Suppressor macrophage treated with lipopolysaccharide for 4 hours (primary cell): ENCODE measurements around the gene C1orf226.

ENCODE experiments used
- DNase-seq: peaks from one replicate; pipeline ENCODE4 v3.0.0-alpha.2; 2020

The C1orf226 gene

GRCh38 chr1:162366671-162367070 lies 14.9 kb upstream of the C1orf226 start:
- DNase-seq = no peak

DNA sequence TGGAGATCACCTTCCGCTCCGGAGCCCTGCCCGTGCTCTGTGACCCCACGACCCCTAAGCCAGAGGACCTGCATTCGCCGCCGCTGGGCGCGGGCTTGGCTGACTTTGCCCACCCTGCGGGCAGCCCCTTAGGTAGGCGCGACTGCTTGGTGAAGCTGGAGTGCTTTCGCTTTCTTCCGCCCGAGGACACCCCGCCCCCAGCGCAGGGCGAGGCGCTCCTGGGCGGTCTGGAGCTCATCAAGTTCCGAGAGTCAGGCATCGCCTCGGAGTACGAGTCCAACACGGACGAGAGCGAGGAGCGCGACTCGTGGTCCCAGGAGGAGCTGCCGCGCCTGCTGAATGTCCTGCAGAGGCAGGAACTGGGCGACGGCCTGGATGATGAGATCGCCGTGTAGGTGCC lies 14.5 kb upstream of the C1orf226 start:
- DNase-seq = no peak

- no peak for DNase-seq
These were observed 13.8 kb upstream of the C1orf226 start for GRCh38 chr1:162367772-162368171.

DNA sequence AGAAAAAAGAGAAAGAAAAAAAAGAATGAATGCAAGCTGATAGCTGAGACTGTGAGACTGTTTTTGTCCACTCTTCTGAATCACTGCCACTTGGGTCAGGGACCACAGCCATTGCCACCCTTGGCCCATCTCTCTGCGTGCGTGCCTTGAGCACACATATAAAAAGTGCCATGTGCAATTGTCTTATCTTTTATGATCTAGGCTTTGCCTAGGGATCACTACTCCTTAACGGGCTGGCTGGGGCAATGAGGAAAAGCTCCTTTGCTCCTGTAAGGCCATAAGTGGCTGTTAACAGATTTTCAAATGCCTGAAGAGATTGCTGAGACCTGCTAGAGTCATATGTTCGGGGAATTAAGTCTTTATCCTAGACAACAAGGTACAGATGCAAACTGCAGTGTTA lies 13.1 kb upstream of the C1orf226 start:
- DNase-seq = no peak

GRCh38 chr1:162369571-162369970 lies 12.0 kb upstream of the C1orf226 start:
- no peak for DNase-seq

GRCh38 chr1:162370161-162370560 lies 11.4 kb upstream of the C1orf226 start:
- DNase-seq = no peak

- DNase-seq = no peak
These were observed 10.8 kb upstream of the C1orf226 start for GRCh38 chr1:162370721-162371120.

DNA sequence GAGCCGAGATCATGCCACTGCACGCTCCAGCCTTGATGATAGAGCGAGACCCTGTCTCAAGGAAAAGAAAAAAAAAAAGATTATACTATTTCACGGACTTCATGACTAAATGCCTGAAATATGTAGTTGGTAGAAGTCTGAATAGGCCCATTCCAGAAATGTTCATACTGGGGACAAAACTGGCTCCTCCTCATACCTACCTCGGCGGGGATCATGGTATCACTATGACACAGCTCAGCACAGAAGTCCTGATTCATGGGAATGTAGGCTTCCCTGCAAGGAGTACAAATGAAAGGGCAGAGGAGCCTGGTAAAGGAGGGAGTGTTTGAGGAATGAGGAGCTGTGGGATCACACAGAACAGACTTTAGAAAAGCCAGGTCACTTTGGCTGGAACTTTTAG lies 9.9 kb upstream of the C1orf226 start:
- DNase-seq = no peak

DNA sequence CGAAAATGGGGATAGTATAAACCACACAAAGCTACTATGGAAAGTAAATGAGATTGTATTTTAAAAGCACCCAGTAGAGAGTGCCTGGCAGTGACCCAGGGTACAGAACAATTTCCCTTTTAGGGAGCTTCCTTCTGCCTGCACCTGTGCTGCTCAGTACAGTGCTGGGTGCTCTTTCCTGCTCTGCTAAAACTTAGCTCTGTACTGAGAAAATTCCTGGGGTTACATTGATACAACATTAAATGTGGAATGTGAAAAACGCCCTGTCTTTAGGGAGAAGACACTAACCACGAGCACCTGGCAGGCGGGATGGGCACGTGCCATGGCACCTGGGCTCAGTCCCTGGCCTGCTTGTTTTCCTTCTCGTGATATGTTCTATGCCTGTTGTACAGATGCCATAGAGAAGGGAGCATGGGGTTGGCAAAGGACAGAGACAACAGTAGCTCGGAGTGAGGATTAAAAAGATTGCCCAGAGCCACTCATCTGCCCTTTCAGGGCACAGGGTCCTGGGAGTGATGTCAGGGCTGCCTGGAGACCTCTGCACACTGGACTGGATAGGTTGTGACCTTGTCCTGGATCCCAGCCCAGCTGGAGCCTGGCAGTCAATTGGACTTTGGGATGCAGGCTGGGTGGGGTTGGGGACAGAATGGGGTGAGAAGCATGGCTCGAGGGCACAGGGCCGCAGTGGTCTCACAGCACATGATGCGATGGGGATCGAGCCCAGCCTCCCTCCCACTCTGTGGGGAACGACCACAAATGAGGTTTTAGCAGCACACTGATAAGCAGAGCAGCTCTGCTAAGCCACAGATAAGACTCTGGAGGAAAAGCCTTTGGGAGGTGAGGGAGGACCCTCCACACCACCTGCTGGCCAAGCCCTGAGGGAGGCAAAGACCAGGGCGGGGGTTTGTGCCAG lies 9.1 kb upstream of the C1orf226 start:
- no peak for DNase-seq

- no peak for DNase-seq
These were observed 8.5 kb upstream of the C1orf226 start for GRCh38 chr1:162373072-162373427.

DNA sequence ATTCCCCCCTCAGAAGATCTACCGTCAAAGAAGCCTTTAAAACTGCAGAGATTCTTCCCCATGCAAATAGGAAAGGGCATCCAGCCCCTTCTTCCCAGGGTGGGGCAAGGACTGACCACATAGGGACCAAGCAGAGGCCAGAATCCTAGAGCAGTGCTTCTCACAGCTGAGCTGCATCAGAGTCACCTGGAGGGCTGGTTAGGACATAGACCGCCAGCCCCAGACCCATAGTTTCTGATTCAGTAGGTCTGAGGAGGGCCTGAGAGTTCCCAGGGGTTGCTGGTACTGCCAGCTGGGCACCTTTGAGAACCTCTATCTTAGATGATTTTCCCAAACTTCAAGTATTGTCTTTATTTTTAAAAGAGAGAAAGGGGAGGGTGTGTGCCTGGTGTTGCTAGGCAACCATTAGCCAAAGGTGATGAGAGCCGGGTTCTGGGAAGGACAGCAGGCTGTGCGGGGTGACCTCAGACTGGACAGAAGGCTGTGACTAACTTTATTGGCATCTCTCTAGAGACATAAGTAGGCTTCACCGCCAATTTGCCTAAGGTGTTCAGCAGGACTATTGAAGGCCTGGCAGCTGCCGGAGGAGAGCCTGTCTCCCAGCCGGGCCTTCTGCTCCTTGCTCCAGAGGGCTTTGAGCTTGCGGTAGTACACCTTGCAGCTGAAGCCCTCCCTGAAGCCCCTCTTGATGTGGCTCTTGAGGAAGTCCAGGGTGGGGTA lies 7.8 kb upstream of the C1orf226 start:
- no peak for DNase-seq

DNA sequence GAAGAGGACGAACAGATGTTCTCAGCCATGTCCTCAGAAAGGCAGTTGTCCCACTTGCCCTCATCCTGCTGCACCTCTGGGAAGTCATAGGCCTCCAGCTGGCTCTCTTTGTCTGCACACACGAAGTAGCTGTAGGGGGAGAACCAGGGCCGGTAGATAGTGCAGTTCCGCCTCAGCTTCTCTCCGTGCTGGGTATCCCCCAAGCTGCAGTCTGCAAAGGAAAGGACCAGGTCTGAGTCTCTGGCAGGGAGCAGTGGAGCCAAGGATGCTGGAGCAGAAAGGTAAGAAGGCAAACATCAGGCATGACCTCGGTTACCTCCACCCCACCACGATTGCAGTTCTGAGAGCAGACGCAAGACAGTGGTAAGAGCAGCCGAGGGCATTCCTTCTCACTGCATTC lies 7.1 kb upstream of the C1orf226 start:
- DNase-seq = no peak

DNA sequence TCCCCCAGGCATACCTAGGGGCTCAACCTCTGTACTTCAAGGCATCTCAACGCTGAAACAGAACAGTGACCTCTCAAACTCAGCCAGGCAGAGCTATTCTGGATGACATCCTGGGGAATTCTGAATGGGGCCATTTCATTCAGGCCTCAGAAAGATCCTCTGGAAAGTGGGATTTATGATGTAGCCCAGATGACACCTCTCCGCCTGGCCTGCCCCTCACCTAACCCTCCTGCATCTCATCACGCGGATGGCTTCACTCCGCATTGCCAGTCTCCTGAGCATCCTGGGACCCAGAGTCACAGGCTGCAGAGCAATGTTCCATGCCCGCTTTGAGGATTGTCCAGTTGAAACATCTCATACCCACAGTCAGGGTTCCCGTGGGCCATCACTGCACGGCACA lies 6.1 kb upstream of the C1orf226 start:
- DNase-seq = no peak

- DNase-seq = no peak
These were observed 4.8 kb upstream of the C1orf226 start, which contains the start of gene SPATA46 for GRCh38 chr1:162376691-162377090. Gene SPATA46 (minus strand): TSS chr1:162376854. CDS start chr1:162376790, 64 bp downstream.

DNA sequence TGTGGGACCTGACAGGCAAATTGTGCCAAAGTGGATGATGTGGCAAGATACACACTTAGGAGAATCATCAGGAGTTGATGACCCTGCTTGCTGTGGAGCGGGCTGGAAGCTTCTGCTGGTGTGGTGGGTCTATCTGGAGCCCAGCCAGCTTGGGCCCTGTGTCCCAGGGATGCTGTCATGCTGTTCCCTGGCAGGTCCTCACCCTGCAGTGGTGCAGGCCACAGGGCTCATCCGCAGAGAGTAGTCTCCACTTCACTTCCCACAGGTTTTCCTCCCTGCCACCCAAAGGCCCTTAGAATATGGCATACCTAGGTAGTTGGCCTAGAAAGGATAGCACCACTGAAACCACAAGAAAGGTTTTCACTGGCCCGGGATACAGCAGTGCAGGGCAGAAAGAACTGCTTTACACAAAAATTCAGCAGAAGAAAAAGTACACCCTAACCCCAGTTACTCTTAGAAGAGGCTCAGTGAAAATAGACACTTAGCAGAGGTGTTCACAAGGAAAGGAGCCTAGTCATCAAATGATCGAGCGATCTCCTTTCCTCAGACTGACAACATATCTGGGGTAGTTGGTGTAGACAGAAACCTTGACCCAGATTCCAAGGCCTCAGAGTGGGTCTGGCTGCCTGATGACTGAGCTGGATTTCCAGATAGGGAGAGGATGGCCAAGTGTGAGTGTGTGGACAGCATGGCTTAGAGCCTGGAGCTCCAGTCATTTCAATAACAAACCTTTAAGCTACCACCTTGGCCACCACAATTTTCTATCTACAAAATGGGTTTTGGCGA lies 1.3 kb upstream of the C1orf226 start:
- no peak for DNase-seq

DNA sequence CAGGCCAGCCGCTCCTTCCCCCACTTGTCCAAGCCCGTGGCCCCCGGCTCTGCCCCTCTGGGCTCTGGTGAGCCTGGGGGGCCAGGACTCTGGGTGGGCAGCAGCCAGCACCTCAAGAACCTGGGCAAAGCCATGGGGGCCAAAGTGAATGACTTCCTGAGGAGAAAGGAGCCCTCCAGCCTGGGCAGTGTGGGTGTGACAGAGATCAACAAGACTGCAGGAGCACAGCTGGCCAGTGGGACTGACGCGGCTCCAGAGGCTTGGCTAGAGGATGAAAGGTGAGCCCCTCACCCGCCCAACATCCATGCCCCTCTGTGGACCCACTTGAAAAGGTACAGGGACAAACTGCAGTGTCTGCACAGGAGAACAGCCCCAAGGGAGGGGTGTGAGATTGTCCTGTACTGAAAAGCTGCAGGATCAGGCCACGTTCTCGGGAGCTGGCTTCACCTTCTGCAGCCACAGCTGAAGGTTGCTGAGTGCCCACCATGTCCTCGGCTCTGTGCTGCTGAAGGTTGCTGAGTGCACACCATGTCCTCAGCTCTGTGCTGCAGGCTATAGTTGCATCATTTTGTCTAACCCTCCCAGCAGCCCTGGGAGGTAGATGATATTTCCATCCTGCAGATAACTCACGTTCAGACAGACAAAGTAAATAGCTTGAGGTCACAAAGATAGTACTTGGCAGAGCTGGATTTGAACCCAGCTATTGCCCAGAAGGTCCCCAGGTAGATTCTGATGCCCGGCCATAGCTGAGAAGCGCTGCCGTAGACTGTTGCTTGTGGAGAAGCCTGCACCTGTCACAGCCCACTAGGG lies 618 bp downstream of the C1orf226 start:
- no peak for DNase-seq

DNA sequence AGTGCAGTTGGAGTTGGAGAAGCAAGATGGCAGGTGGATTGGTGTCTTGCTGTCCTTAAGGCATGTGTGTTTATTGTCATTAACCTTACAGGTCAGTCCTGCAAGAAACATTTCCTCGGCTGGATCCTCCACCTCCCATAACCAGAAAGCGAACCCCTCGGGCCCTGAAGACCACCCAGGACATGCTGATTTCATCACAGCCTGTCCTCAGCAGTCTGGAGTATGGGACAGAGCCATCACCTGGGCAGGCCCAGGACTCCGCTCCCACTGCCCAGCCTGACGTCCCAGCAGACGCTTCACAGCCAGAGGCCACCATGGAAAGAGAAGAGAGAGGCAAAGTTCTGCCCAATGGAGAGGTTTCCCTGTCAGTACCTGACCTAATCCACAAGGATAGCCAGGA lies 1.6 kb downstream of the C1orf226 start:
- DNase-seq = no peak

DNA sequence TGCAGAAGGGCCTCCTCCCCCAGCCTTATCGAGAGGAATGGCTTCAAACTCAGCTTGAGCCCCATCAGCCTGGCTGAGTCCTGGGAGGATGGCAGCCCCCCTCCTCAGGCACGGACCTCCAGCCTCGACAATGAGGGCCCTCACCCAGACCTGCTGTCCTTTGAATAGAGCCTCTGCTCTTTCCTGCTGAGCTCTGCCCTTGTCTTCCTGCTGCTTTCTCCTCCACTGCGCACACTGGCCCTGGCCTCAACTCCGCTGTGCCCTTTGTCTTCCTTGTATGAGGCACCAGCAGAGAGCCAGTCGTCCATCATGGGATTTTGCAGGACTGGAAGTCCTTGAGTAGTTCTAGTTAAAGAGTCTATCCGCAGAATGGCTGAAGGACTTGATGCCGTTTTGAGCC lies 2.0 kb downstream of the C1orf226 start:
- DNase-seq = no peak

GRCh38 chr1:162384116-162384515 lies 2.6 kb downstream of the C1orf226 start:
- DNase-seq = no peak

DNA sequence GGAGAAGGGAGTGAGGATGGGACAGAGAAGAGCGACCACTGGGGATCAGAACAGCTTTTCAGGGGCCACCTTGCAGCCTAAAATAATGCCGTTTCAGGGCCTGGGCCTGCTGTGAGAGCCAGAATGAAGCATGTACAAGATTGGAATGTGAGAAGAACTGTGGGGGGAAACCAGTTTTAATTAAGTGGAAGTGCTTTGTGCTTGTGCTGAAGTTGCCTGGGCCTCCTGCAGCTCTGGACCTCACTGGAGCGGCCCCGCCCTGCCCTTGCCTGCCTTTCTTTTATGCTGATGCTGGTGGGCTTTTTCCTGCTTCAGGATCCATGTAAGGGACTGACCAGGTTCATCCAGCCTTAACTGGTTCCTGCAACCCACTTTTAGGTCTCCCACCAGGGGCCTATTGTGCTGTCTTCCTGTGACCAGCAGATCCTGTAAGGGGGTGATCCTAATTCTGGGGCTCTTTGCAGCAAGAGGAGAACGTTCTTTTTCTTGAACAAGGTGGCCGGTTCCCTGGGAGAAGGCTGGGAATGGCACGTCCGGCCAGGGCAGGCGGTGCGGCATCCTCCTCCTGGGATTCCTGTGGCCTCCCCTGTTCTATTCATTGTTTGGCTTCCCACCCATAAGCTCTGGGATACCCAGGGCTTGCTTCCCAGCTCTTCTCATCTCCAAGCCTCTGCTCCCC lies 3.2 kb downstream of the C1orf226 start:
- no peak for DNase-seq

DNA sequence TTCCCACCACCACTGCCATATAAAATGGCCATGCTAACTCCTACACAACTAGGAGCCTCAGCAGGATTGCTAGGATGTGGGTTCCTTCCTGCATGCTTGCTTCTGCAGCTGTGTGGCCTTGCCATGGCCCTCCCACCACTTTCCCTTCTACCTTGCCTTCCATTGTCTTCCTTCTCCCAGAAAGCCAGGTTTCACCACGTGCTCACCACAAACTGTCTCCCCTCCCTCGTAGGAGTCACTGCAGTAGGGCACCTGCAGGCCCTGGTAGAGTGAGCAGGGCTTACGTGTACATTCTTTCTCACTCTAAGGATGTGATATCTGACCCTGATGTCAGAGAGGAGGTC lies 3.7 kb downstream of the C1orf226 start:
- no peak for DNase-seq

- DNase-seq = no peak
These were observed 4.2 kb downstream of the C1orf226 start for GRCh38 chr1:162385702-162386101.
